GM21381 (cell line): ENCODE measurements around the gene RAD51C.
"Not testable (repeated sequence)": the region's sequence is repeated elsewhere in the genome, so short reads cannot be mapped to it uniquely, and the experiment has no call there.

Source experiments
- ATAC-seq: cut with Tn5 transposase; IDR thresholded peaks from one replicate; pipeline ENCODE4 v1.9.1; 2021; ENCODE audit warnings: mild to moderate bottlenecking, moderate library complexity; ENCODE audit not compliant: unreplicated experiment

Gene RAD51C

GRCh38 chr17:58734040-58734439 is 41.6 kb downstream of the RAD51C start:
- no peak for ATAC-seq

- no peak for ATAC-seq
Measured at GRCh38 chr17:58734811-58735210, 42.4 kb downstream of the RAD51C start.

GRCh38 chr17:58741121-58741625 is 48.8 kb downstream of the RAD51C start:
- no peak for ATAC-seq

GRCh38 chr17:58747674-58748073 is 55.3 kb downstream of the RAD51C start:
- ATAC-seq, result no peak

- ATAC-seq, result not testable (repeated sequence)
Measured at GRCh38 chr17:58749627-58750026, 57.2 kb downstream of the RAD51C start.

GRCh38 chr17:58753026-58753425 is 60.6 kb downstream of the RAD51C start:
- ATAC-seq, result no peak

GRCh38 chr17:58755269-58755576 is 62.8 kb downstream of the RAD51C start:
- no peak for ATAC-seq

- no peak for ATAC-seq
Measured at GRCh38 chr17:58755577-58756245, 63.3 kb downstream of the RAD51C start, which contains the start of gene PPM1E. TSS of gene PPM1E (plus strand) at chr17:58755854.

- ATAC-seq, result no peak
Measured at GRCh38 chr17:58756246-58757161, 64.1 kb downstream of the RAD51C start.

GRCh38 chr17:58757162-58757613 is 64.8 kb downstream of the RAD51C start:
- ATAC-seq, result no peak

- no peak for ATAC-seq
Measured at GRCh38 chr17:58758890-58759289, 66.5 kb downstream of the RAD51C start.

- ATAC-seq, result no peak
Measured at GRCh38 chr17:58759522-58759921, 67.1 kb downstream of the RAD51C start.

- no peak for ATAC-seq
Measured at GRCh38 chr17:58760248-58760647, 67.8 kb downstream of the RAD51C start.

GRCh38 chr17:58763263-58763662 is 70.9 kb downstream of the RAD51C start:
- ATAC-seq, result no peak

- ATAC-seq, result no peak
Measured at GRCh38 chr17:58764373-58764772, 72.0 kb downstream of the RAD51C start.

- not testable (repeated sequence) for ATAC-seq
Measured at GRCh38 chr17:58778482-58778881, 86.1 kb downstream of the RAD51C start.

GRCh38 chr17:58779446-58779845 is 87.0 kb downstream of the RAD51C start:
- ATAC-seq, result no peak

GRCh38 chr17:58783380-58783779 is 91.0 kb downstream of the RAD51C start:
- no peak for ATAC-seq

- ATAC-seq, result no peak
Measured at GRCh38 chr17:58785097-58785496, 92.7 kb downstream of the RAD51C start.
